HUES6 (cell line): ENCODE measurements around the gene COL23A1.
A peak's percentile ranks its signal among the peaks of the same experiment; 100 is the strongest.

Experiments
- H3K27ac ChIP-seq: 2 replicates; pipeline ENCODE4 v1.7.0; 2013; ENCODE audit warnings: low read depth, mild to moderate bottlenecking, low read length, inconsistent platforms
- H3K27me3 ChIP-seq: 2 replicates; pipeline ENCODE4 v1.6.1; 2013; ENCODE audit warnings: low read length; ENCODE audit not compliant: control insufficient read depth, insufficient read depth
- H3K36me3 ChIP-seq: 2 replicates; pipeline ENCODE4 v1.6.1; 2013; ENCODE audit warnings: low read length; ENCODE audit not compliant: control insufficient read depth, insufficient read depth
- H3K4me1 ChIP-seq: 2 replicates; pipeline ENCODE4 v1.6.1; 2013; ENCODE audit warnings: low read length; ENCODE audit not compliant: control insufficient read depth, insufficient read depth
- H3K4me3 ChIP-seq: 2 replicates; pipeline ENCODE4 v1.5.1; 2013; ENCODE audit warnings: low read depth, low read length
- H3K9ac ChIP-seq: one replicate; pipeline ENCODE4 v1.6.1; 2013; ENCODE audit warnings: mild to moderate bottlenecking, low read length
- H3K9me3 ChIP-seq: 2 replicates; pipeline ENCODE4 v1.6.1; 2013; ENCODE audit warnings: low read depth, low read length; ENCODE audit not compliant: control insufficient read depth, insufficient read depth

The COL23A1 gene

DNA sequence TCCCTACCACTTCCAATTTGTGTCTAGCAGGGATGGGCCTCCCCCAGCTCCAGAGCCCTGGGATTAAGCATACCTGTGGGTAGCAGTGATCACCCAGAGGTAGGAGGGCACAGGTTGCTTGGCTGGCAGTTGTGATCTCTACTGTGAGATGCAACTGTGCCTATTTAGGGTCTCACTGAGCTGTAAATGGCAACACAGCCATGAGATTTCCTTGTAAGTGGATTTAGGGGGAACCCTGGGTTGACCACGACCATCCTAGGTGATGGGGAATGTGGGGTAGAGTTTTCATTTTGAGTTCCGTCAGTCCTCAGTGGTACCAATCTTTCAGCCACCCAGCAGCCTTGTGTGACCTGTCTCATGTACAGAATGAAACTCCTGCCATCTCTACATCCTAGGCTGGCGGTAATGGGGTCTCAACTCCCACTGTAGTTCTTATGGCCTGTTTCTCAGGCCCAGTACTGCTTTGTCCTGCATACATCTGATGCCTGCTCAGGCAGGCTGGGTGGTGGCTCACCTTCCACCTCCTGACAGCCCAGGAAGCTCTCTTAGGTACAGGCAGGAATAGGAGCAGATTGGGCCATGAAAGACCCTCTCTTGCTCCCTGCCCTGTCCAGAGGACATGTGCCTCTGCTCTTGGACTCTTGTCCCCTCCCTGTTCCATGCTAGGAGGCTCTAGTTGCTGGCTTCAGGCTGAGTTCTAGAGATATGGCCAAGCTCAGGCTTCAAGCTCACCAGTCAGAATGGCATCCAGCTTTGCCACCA lies 377.8 kb downstream of the COL23A1 start:
- no peaks in the 10 kb centered on the region for H3K9me3 ChIP-seq
- H3K27ac ChIP-seq: no peak overlapping the region
- no peaks in the 10 kb centered on the region; the same call in 1 of the 2 replicates for H3K4me1 ChIP-seq
- H3K4me3 ChIP-seq: no peak overlapping the region
- no peak overlapping the region for H3K9ac ChIP-seq
- peaks cover 99% of the 10 kb centered on the region for H3K36me3 ChIP-seq
- no peaks in the 10 kb centered on the region for H3K27me3 ChIP-seq

DNA sequence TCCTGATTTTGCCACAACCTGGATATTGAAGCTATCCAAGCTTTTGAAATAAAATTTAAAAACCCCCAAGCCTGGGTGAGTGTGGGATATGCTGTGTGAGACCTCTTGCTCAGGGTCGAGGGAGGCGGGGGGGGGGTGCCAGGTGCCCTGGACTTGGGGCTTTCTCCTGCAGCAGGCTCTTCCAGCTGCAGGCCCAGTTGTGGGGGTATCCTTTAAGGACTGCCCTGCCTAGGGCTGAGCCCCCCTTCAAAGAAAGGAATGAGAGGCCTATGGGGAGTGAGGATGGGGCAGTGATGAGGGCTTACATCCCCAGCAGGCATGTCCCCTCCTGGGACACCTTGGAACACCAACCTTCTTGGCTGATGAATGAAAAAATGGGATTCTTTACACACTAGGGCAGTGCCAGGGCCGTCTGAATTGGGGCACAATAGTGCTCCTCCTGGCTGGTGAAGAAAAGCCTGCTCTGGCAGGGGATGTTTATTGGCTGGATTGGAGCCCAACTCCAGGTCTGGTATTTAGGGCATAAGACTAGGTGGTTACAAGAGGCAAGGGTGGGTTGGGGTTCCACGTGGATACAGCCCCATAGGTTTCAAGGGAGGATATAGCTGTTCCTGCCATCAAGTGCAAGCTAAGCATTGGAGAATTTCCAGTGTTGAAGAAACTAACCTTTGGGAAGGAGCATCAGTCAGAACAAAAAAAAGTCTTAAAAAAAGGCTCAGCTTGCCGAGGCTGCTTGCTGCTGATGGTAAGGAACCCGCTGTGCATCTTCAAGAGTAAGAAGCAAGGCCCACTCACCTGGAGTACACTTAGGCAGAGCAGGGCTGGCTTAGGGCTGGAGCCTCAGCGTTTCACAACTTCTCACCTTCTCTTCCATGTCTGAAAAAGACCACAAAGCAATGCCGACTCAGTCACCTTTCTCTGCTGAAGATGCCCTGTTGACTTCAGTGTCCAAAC lies 378.8 kb downstream of the COL23A1 start:
- Histone ChIP-seq H3K4me3 (no peak overlapping the region), H3K9me3 (no peaks in the 10 kb centered on the region), H3K9ac (no peak overlapping the region), H3K4me1 (peaks cover 2% of the 10 kb centered on the region), H3K27ac (no peak overlapping the region), H3K36me3 (peaks cover 100% of the 10 kb centered on the region), H3K27me3 (no peaks in the 10 kb centered on the region)

DNA sequence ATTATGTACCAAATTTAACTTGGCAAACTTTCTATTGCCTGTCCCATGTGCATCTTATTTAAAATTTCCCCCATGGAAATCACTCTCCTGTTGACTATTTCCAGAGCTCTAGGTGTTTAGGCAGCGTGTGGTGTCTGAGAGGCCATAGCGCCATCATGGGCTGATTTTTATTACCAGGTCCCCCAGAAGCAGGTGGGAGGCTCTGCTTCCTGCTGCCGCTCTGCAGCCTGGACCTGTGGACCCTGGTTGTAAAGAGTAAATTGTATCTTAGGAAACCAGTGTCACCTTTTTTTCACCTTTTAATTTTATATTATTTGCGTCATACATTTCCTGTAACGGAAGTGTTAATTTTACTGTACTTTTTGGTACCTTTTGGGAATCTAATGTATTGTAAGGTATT lies 379.5 kb downstream of the COL23A1 start:
- H3K27me3 ChIP-seq: no peaks in the 10 kb centered on the region
- peaks cover 3% of the 10 kb centered on the region; the same call in 1 of the 2 replicates for H3K4me1 ChIP-seq
- H3K4me3 ChIP-seq: no peak overlapping the region
- peaks cover 100% of the 10 kb centered on the region for H3K36me3 ChIP-seq
- no peak overlapping the region for H3K27ac ChIP-seq
- H3K9ac ChIP-seq: no peak overlapping the region
- H3K9me3 ChIP-seq: no peaks in the 10 kb centered on the region

DNA sequence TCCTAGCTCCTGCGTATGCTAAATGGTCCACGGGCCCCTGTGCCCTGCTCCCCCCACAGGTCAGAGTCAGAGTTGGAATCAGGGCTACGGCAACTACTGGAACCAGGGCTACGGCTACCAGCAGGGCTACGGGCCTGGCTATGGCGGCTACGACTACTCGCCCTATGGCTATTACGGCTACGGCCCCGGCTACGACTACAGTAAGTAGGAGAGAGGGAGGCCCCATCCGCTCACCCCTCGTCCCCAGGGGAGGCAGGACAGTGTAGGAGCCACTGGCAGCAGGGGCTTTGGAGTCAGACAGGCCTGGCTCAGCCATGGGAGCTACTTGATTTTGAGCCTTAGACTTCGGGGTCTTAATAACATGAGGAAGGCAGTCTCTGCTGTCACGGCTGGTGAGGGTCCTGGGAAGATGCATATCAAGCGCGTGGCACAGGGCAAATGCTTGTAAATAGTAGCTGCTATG lies 380.1 kb downstream of the COL23A1 start:
- H3K27ac ChIP-seq: no peak overlapping the region
- peaks cover 3% of the 10 kb centered on the region; the same call in 1 of the 2 replicates for H3K4me1 ChIP-seq
- no peak overlapping the region for H3K9ac ChIP-seq
- H3K4me3 ChIP-seq: no peak overlapping the region
- no peaks in the 10 kb centered on the region for H3K27me3 ChIP-seq
- H3K9me3 ChIP-seq: no peaks in the 10 kb centered on the region
- peaks cover 99% of the 10 kb centered on the region for H3K36me3 ChIP-seq

DNA sequence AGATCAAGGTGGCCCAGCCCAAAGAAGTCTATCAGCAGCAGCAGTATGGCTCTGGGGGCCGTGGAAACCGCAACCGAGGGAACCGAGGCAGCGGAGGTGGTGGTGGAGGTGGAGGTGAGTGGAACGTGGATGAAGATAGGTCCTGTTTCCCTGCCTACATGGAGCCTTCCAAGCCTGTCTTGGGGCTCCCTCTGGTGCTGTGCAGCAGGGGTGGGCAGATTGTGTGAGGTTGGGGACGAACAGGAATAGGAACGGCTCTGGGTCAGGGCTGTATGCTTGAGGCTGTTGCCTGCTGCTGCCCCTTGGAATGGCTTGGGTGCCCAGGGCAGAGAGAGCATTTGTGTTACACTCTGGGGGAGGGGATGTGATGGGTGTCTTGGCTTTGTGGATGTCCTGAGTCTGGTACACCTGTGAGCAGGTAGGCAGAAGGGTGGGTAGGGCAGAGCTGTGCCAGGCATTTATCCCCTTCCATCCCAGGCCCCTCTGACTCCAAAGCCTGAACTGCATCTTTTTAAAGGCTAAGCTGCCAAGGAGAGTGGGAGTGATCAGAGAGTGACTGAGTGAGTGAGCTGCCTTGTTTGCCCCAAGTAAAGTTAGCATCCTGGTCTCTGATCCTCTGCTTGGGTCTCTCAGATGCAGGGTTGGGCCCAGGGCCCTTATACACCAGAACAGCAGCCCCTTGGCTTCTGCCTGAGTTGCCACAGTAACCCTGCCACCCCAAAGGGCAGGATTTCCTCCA lies 380.7 kb downstream of the COL23A1 start:
- no peak overlapping the region for H3K27ac ChIP-seq
- peaks cover 3% of the 10 kb centered on the region; the same call in 1 of the 2 replicates for H3K4me1 ChIP-seq

DNA sequence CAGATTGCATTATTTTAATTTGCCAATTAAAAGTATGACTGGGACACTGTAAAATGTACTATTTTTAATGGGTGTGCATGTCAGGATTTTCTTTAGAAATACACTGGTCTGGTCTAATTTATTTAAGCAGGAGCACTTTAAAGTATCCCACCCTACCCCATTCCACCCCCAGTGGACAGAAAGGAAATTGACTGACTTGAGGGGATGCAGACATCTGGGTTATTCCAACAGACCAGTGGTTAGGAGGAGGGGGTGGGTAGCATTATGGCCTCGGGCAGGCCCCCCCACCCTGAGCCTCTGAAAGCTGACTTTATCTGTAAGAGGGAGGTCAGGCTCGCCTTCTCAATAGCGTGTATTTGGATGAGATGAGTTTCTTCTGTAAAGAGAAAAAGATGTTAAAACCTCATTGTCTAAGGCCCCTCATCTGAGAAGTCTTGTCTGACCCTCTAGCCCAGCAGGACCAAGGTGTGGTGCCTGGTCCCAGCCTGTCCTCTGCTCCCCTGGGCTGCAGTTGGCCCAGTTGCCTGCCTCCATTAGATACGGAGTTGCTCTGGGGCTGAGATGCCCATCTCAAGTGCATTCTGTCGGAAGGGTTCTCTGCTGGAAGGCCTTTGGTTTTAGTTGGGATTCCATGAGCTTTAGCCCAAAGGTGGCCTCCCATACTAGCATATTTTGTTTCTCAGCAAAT lies 381.5 kb downstream of the COL23A1 start:
- no peak overlapping the region for H3K27ac ChIP-seq
- H3K36me3 ChIP-seq: peaks cover 85% of the 10 kb centered on the region
- H3K4me3 ChIP-seq: no peak overlapping the region
- H3K9me3 ChIP-seq: no peaks in the 10 kb centered on the region
- no peak overlapping the region for H3K9ac ChIP-seq
- H3K27me3 ChIP-seq: no peaks in the 10 kb centered on the region
- peaks cover 3% of the 10 kb centered on the region; the same call in 1 of the 2 replicates for H3K4me1 ChIP-seq

More for the DNA sequence above, 380.7 kb downstream of the COL23A1 start:
- Histone ChIP-seq H3K9ac (no peak overlapping the region), H3K4me3 (no peak overlapping the region), H3K36me3 (peaks cover 93% of the 10 kb centered on the region), H3K27me3 (no peaks in the 10 kb centered on the region), H3K9me3 (no peaks in the 10 kb centered on the region)

DNA sequence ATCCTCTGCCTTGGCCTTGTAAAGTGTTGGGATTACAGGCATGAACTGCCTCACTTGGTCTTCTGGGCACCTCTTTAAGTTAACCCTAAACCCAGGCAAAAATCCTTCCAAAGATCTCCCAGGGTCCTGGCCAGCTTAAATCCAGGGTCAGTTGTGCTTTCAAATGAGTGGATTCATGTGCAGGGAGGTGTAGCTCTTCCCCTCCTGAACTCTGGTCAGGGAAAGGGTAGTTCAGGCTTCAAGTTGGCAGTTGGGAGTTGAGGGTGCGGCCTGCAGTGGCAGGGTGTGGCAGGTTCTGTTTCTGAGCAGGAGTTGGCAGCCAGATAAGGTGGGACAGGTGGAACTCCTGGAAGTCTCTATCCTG lies 382.3 kb downstream of the COL23A1 start:
- Histone ChIP-seq H3K4me3 (no peak overlapping the region), H3K27me3 (no peaks in the 10 kb centered on the region), H3K9ac (no peak overlapping the region), H3K27ac (no peak overlapping the region), H3K9me3 (no peaks in the 10 kb centered on the region), H3K4me1 (peaks cover 3% of the 10 kb centered on the region; the same call in 1 of the 2 replicates), H3K36me3 (peaks cover 77% of the 10 kb centered on the region)

DNA sequence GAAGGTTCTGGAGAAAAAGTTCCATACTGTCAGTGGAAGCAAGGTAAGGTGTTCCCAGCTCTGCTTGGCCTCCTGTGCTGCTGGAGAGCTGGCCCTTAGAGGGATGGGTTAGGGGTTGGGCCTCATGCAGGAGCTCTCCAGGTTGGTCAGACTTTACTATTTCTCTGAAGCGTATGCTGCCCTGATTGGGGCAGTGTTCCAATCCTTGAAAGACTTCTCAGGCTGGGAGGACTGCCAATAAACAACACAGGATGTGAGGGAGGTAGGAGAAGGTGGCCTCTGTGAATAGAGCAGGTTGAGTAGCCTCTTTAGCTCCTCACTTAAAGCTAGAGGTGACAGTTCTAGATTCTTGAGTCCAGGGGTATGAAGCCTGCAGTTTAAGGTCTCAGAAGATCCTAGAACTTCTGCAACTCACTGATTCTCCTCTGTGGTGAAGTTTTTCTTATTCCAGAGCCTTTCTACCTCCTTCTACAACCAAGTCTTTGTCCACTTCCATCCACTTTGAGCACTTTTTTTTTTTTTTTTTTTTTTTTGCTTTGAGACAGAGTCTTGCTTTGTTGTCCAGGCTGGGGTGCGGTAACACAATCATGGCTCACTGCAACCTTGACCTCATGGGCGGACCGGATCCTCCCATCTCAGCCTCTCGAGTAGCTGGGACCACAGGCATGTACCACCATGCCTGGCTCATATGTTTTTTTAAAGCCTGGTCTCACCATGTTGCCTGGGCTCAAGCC lies 382.8 kb downstream of the COL23A1 start:
- H3K9me3 ChIP-seq: no peaks in the 10 kb centered on the region
- no peaks in the 10 kb centered on the region for H3K27me3 ChIP-seq
- H3K4me1 ChIP-seq: peaks cover 3% of the 10 kb centered on the region; the same call in 1 of the 2 replicates
- no peak overlapping the region for H3K27ac ChIP-seq
- peak overlapping the region; percentile 78 for H3K4me3 ChIP-seq
- H3K9ac ChIP-seq: no peak overlapping the region
- H3K36me3 ChIP-seq: peaks cover 72% of the 10 kb centered on the region

DNA sequence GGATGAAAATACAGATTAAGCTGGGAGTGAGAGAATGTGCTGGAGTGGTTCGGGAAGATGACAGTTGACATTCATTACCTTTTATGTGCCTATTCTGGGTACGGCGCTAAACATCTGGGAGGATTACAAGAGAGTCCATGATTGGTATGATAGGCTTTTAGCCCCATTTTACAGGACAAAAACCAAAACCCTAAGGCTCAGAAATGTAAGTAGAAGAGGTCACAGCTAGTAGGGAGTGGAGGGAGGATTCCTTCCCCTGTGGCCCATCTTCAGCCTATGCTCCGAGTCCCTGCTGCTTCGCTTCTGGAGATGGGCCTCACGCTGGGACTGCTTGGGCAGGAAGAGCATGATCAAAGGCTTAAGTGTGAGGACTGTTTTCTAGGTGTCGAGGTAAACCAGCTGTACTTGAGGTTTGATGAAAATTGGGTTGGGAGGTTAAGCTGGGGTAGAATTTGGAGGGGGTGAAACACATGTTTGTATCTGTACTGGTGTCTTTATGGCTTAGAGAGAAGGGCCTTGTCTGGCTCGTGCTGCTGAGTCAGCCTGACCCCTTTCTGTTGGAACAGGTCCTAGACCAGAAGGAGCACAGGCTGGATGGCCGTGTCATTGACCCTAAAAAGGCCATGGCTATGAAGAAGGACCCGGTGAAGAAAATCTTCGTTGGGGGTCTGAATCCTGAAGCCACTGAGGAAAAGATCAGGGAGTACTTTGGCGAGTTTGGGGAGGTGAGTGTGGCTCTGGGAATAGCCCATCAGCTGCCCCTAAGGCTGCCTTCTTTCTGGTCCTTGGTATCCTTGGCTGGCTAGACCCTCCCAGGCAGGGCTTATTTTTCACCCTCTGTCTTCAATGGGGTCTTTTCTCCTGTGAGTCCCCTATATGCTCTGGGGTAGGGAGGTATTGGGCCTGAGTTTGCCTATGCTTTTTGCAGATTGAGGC lies 383.8 kb downstream of the COL23A1 start:
- Histone ChIP-seq H3K9me3 (no peaks in the 10 kb centered on the region), H3K27ac (no peak overlapping the region), H3K4me1 (peaks cover 3% of the 10 kb centered on the region; the same call in 1 of the 2 replicates), H3K4me3 (peak overlapping the region; percentile 78), H3K36me3 (peaks cover 62% of the 10 kb centered on the region), H3K9ac (peak overlapping the region; percentile 96), H3K27me3 (no peaks in the 10 kb centered on the region)
